Gastroesophageal sphincter (tissue), 3 donors: ENCODE results near the gene SHOX.

Experiments
- EP300 ChIP-seq: sonication (generic); formaldehyde crosslinking; IDR thresholded peaks from one replicate; pipeline ENCODE4 v1.6.1; 2017; ENCODE audit warnings: antibody characterized with exemption, mild to moderate bottlenecking
- POLR2A ChIP-seq, 2 donors: fragments of 450-650 bp; IDR thresholded peaks; one replicate each; pipeline ENCODE4 v1.6.1; 2017; ENCODE audit warnings: antibody characterized with exemption in 2 of 2, mild to moderate bottlenecking in 2 of 2, moderate library complexity in 1 of 2
- POLR2AphosphoS5 ChIP-seq: sonication (generic); formaldehyde crosslinking; IDR thresholded peaks from one replicate; pipeline ENCODE4 v1.6.1; 2017; ENCODE audit warnings: antibody characterized with exemption
- TF ChIP-seq, protein P1 (sequence below), 4 experiments: fragments of 200-600 bp in 2 of 4; fragments of 450-650 bp in 2 of 4; sonication (generic) in 1 of 4; IDR thresholded peaks; one replicate each; pipeline ENCODE4 v1.5.1; 2017 to 2019; ENCODE audit warnings: antibody characterized with exemption in 4 of 4, mild to moderate bottlenecking in 2 of 4, moderate library complexity in 2 of 4

DNA sequence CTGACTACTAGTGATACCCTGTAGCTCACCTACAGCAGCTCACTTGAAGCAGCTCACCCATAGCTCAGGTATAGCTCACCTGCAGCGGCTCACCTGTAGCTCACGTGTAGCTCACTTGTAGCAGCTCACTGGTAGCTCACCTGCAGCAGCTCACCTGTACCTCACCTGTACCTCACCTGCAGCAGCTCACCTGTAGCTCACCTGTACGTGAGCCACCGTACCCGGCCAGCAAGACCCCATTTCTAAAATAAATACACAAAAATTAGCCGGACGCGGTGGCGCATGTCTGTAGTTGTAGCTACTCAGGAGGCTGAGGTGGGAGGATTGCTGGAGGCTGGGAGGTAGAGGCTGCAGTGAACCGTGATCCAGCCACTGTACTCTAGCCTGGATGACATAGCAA lies 30.6 kb downstream of the SHOX start:
- TF ChIP-seq POLR2AphosphoS5 (no peak), POLR2A (IDR thresholded peaks at IDR 0.05) (no peak), EP300 (no peak)
- TF ChIP-seq, protein P1, sequence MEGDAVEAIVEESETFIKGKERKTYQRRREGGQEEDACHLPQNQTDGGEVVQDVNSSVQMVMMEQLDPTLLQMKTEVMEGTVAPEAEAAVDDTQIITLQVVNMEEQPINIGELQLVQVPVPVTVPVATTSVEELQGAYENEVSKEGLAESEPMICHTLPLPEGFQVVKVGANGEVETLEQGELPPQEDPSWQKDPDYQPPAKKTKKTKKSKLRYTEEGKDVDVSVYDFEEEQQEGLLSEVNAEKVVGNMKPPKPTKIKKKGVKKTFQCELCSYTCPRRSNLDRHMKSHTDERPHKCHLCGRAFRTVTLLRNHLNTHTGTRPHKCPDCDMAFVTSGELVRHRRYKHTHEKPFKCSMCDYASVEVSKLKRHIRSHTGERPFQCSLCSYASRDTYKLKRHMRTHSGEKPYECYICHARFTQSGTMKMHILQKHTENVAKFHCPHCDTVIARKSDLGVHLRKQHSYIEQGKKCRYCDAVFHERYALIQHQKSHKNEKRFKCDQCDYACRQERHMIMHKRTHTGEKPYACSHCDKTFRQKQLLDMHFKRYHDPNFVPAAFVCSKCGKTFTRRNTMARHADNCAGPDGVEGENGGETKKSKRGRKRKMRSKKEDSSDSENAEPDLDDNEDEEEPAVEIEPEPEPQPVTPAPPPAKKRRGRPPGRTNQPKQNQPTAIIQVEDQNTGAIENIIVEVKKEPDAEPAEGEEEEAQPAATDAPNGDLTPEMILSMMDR (IDR thresholded peaks at IDR 0.05), result no peak
